WTC11 (cell line): ENCODE measurements around the gene HSBP1L1.

Experiments
- ATF3 ChIP-seq: sonication (generic); formaldehyde crosslinking; conservative IDR thresholded peaks from 2 replicates; pipeline ENCODE4 v1.8.1; 2022; ENCODE audit warnings: mild to moderate bottlenecking, missing genetic modification reagents
- CREB1 ChIP-seq: sonication (generic); formaldehyde crosslinking; IDR thresholded peaks from 2 replicates; pipeline ENCODE4 v1.8.0; 2023; ENCODE audit warnings: mild to moderate bottlenecking, missing genetic modification reagents
- E2F5 ChIP-seq: sonication (generic); formaldehyde crosslinking; IDR thresholded peaks from 2 replicates; pipeline ENCODE4 v1.8.1; 2022; ENCODE audit warnings: mild to moderate bottlenecking, moderate library complexity, missing genetic modification reagents
- ELF4 ChIP-seq: sonication (generic); formaldehyde crosslinking; IDR thresholded peaks from 2 replicates; pipeline ENCODE4 v1.8.1; 2022; ENCODE audit warnings: low read depth, mild to moderate bottlenecking, moderate library complexity, missing genetic modification reagents
- GTF2I ChIP-seq: fragments of 250-450 bp; sonication (Bioruptor Pico); conservative IDR thresholded peaks from 2 replicates; pipeline ENCODE4 v1.4.0; 2021; ENCODE audit warnings: mild to moderate bottlenecking
- SMAD4 ChIP-seq: sonication (generic); formaldehyde crosslinking; IDR thresholded peaks from 2 replicates; pipeline ENCODE4 v1.8.0; 2022; ENCODE audit warnings: mild to moderate bottlenecking, missing genetic modification reagents
- SOX15 ChIP-seq: fragments of 250-450 bp; sonication (Bioruptor Pico); IDR thresholded peaks from 2 replicates; pipeline ENCODE4 v1.9.0; 2021; ENCODE audit warnings: mild to moderate bottlenecking
- STAT6 ChIP-seq: sonication (generic); formaldehyde crosslinking; conservative IDR thresholded peaks from 2 replicates; pipeline ENCODE4 v1.8.1; 2023; ENCODE audit warnings: mild to moderate bottlenecking, low read depth, missing genetic modification reagents, moderate library complexity
- TEAD1 ChIP-seq: sonication (generic); formaldehyde crosslinking; IDR thresholded peaks from 2 replicates; pipeline ENCODE4 v1.8.0; 2022; ENCODE audit warnings: mild to moderate bottlenecking, missing genetic modification reagents
- TF ChIP-seq, protein P1 (sequence below): fragments of 200-600 bp; IDR thresholded peaks from 2 replicates; pipeline ENCODE4 v1.8.0; 2022; ENCODE audit warnings: antibody characterized with exemption
- TF ChIP-seq, protein P2 (sequence below): sonication (generic); formaldehyde crosslinking; IDR thresholded peaks from 2 replicates; pipeline ENCODE4 v1.8.0; 2022; ENCODE audit warnings: mild to moderate bottlenecking, missing genetic modification reagents
- TF ChIP-seq, protein P3 (sequence below): sonication (generic); formaldehyde crosslinking; IDR thresholded peaks from 2 replicates; pipeline ENCODE4 v1.8.0; 2023; ENCODE audit warnings: missing genetic modification reagents
- TF ChIP-seq, protein P4 (sequence below): sonication (generic); formaldehyde crosslinking; IDR thresholded peaks from 2 replicates; pipeline ENCODE4 v1.8.1; 2023; ENCODE audit warnings: mild to moderate bottlenecking, missing genetic modification reagents

GRCh38 chr18:80000877-80001276 lies 36.4 kb downstream of the HSBP1L1 start:
- TF ChIP-seq, protein P1, sequence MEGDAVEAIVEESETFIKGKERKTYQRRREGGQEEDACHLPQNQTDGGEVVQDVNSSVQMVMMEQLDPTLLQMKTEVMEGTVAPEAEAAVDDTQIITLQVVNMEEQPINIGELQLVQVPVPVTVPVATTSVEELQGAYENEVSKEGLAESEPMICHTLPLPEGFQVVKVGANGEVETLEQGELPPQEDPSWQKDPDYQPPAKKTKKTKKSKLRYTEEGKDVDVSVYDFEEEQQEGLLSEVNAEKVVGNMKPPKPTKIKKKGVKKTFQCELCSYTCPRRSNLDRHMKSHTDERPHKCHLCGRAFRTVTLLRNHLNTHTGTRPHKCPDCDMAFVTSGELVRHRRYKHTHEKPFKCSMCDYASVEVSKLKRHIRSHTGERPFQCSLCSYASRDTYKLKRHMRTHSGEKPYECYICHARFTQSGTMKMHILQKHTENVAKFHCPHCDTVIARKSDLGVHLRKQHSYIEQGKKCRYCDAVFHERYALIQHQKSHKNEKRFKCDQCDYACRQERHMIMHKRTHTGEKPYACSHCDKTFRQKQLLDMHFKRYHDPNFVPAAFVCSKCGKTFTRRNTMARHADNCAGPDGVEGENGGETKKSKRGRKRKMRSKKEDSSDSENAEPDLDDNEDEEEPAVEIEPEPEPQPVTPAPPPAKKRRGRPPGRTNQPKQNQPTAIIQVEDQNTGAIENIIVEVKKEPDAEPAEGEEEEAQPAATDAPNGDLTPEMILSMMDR = no peak
- TF ChIP-seq STAT6 = no peak
- no peak for TF ChIP-seq TEAD1 (CRISPR knock-in tag)
- no peak for TF ChIP-seq ATF3
- no peak for TF ChIP-seq SOX15 (CRISPR knock-in tag)
- TF ChIP-seq E2F5 (CRISPR knock-in tag) = no peak
- TF ChIP-seq, protein P2, sequence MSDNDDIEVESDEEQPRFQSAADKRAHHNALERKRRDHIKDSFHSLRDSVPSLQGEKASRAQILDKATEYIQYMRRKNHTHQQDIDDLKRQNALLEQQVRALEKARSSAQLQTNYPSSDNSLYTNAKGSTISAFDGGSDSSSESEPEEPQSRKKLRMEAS (CRISPR knock-in tag) = no peak
- TF ChIP-seq SMAD4 = no peak
- no peak for TF ChIP-seq ELF4 (CRISPR knock-in tag)
- no peak for TF ChIP-seq GTF2I
- TF ChIP-seq, protein P3, sequence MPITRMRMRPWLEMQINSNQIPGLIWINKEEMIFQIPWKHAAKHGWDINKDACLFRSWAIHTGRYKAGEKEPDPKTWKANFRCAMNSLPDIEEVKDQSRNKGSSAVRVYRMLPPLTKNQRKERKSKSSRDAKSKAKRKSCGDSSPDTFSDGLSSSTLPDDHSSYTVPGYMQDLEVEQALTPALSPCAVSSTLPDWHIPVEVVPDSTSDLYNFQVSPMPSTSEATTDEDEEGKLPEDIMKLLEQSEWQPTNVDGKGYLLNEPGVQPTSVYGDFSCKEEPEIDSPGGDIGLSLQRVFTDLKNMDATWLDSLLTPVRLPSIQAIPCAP = no peak
- no peak for TF ChIP-seq CREB1 (CRISPR knock-in tag)
- TF ChIP-seq, protein P4, sequence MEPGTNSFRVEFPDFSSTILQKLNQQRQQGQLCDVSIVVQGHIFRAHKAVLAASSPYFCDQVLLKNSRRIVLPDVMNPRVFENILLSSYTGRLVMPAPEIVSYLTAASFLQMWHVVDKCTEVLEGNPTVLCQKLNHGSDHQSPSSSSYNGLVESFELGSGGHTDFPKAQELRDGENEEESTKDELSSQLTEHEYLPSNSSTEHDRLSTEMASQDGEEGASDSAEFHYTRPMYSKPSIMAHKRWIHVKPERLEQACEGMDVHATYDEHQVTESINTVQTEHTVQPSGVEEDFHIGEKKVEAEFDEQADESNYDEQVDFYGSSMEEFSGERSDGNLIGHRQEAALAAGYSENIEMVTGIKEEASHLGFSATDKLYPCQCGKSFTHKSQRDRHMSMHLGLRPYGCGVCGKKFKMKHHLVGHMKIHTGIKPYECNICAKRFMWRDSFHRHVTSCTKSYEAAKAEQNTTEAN (CRISPR knock-in tag) = no peak
